Measurements from ENCODE around the gene EDIL3.

Gene EDIL3

GRCh38 chr5:83900306-83900705 is 484.4 kb downstream of the EDIL3 start:
- FAIRE-seq (no peak), DNase-seq (ENCODE audit: insufficient read length, low spot score) (no peak)
- no peak for TF ChIP-seq CTCF (IDR thresholded peaks at IDR 0.05; ENCODE audit: insufficient read depth, missing control alignments)

- DNase-seq (ENCODE audit: insufficient read length, low spot score), result no peak
- FAIRE-seq, result no peak
- TF ChIP-seq CTCF (IDR thresholded peaks at IDR 0.05; ENCODE audit: insufficient read depth, missing control alignments), result no peak
These were observed 485.2 kb downstream of the EDIL3 start for GRCh38 chr5:83899326-83899970.

GRCh38 chr5:83895860-83896259 is 488.8 kb downstream of the EDIL3 start:
- no peak for DNase-seq (ENCODE audit: insufficient read length, low spot score)
- FAIRE-seq, result no peak

GRCh38 chr5:83891261-83891660 is 493.4 kb downstream of the EDIL3 start:
- no peak for TF ChIP-seq CTCF (IDR thresholded peaks at IDR 0.05; ENCODE audit: insufficient read depth, missing control alignments)
- FAIRE-seq (no peak), DNase-seq (ENCODE audit: insufficient read length, low spot score) (no peak)

More at GRCh38 chr5:83895860-83896259, 488.8 kb downstream of the EDIL3 start:
- no peak for TF ChIP-seq CTCF (IDR thresholded peaks at IDR 0.05; ENCODE audit: insufficient read depth, missing control alignments)

Data from D721Med (cell line).